HL-60 (cell line): ENCODE measurements around the gene IL1RN.

Source experiments
- DNase-seq, 2 experiments: peaks; one replicate each; pipeline ENCODE4 v3.0.0-alpha.2; 2010 to 2020; ENCODE audit warnings: low read depth in 1 of 2, low spot score in 1 of 2
- H3K27ac ChIP-seq: fragments of 250-450 bp; sonication (Bioruptor Pico); replicated peaks from 2 replicates; pipeline ENCODE4 v1.5.1; 2020; ENCODE audit warnings: mild to moderate bottlenecking, moderate library complexity
- H3K27me3 ChIP-seq: fragments of 250-450 bp; sonication (Bioruptor Pico); 2 replicates; pipeline ENCODE4 v1.5.1; 2021; ENCODE audit warnings: mild to moderate bottlenecking, moderate library complexity; ENCODE audit not compliant: insufficient read depth, poor library complexity, severe bottlenecking
- H3K4me3 ChIP-seq: replicated peaks from 2 replicates; pipeline ENCODE4 v1.5.1; 2011; ENCODE audit warnings: mild to moderate bottlenecking, control low read depth, low read length; ENCODE audit not compliant: insufficient read depth
- CTCF ChIP-seq: IDR thresholded peaks from one replicate; pipeline ENCODE4 v1.5.1; 2011; ENCODE audit warnings: low read length, control low read depth, inconsistent platforms; ENCODE audit not compliant: insufficient read depth
- GABPA ChIP-seq: IDR thresholded peaks from 2 replicates; pipeline ENCODE4 v1.6.1; 2012; ENCODE audit warnings: low read depth
- POLR2AphosphoS5 ChIP-seq: IDR thresholded peaks from 2 replicates; pipeline ENCODE4 v1.6.1; 2012; ENCODE audit warnings: low read depth
- REST ChIP-seq: IDR thresholded peaks from 2 replicates; pipeline ENCODE4 v1.6.1; 2012; ENCODE audit warnings: low read depth; ENCODE audit not compliant: insufficient replicate concordance
- SPI1 ChIP-seq: IDR thresholded peaks from 2 replicates; pipeline ENCODE4 v1.6.1; 2012; ENCODE audit warnings: low read depth, mild to moderate bottlenecking, borderline replicate concordance

Gene IL1RN

GRCh38 chr2:113171334-113172075 lies 44.1 kb downstream of the IL1RN start:
- no peak overlapping the region for H3K4me3 ChIP-seq
- H3K27ac ChIP-seq, result no peak overlapping the region
- H3K27me3 ChIP-seq, result no peaks in the 10 kb centered on the region
- TF ChIP-seq CTCF, result no peak
- TF ChIP-seq POLR2AphosphoS5, result no peak
- no peak for TF ChIP-seq SPI1
- no peak for TF ChIP-seq GABPA
- TF ChIP-seq REST, result no peak
- no peak for DNase-seq

- no peak for TF ChIP-seq REST
- no peak for TF ChIP-seq SPI1
- TF ChIP-seq GABPA, result no peak
- TF ChIP-seq POLR2AphosphoS5, result no peak
- no peak for TF ChIP-seq CTCF
- H3K27ac ChIP-seq, result peak overlapping the region; percentile 88
- H3K27me3 ChIP-seq, result no peaks in the 10 kb centered on the region
- no peak overlapping the region for H3K4me3 ChIP-seq
- DNase-seq, result no peak
Measured at GRCh38 chr2:113172721-113173541, 45.5 kb downstream of the IL1RN start.

GRCh38 chr2:113173542-113174375 lies 46.4 kb downstream of the IL1RN start, which contains the start of gene PSD4:
Gene PSD4 (plus strand): TSS chr2:113173971. CDS start chr2:113182457, 8,486 bp downstream.
- peak within 1 kb of the TSS; percentile 88 for H3K27ac ChIP-seq
- peak within 1 kb of the TSS; percentile 85 for H3K4me3 ChIP-seq
- no peaks in the 10 kb centered on the region for H3K27me3 ChIP-seq
- peak; percentile 83 to 97 for DNase-seq
- TF ChIP-seq GABPA (peak; percentile 58), SPI1 (peak; percentile 77), CTCF (no peak), REST (peak; percentile 11), POLR2AphosphoS5 (peak; percentile 91)
